ENCODE results near the gene CYTH3. TPM values are rescaled to one million over a fixed set of nuclear protein-coding genes. Genes with fewer than 3 reads are reported as not detected.

Gene CYTH3
- total RNA-seq, 1 donor from 2014 or later: 15.6 TPM

DNA sequence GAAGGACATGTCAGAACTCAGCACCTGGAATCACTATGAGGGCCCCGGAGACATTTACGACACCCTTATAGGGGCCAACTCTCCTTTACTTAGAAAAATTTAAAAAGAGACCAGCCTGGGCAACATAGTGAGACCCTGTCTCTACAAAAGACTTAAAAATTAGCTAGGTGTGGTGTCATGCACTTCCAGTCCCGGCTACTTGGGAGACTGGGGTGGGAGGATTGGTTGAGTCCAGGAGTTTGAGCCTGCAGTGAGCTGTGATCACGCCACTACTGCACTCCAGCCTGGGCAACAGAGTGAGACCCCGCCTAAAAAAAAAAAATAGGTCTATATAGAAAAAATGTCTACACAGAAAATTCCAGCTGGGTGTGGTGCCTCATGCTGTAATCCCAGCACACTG lies 7.5 kb upstream of the CYTH3 start:
- H3K4me3 ChIP-seq (ENCODE audit: low read depth, low read length): no peak overlapping the region
- DNase-seq (ENCODE audit: low read depth): no peak
- TF ChIP-seq, protein P1, sequence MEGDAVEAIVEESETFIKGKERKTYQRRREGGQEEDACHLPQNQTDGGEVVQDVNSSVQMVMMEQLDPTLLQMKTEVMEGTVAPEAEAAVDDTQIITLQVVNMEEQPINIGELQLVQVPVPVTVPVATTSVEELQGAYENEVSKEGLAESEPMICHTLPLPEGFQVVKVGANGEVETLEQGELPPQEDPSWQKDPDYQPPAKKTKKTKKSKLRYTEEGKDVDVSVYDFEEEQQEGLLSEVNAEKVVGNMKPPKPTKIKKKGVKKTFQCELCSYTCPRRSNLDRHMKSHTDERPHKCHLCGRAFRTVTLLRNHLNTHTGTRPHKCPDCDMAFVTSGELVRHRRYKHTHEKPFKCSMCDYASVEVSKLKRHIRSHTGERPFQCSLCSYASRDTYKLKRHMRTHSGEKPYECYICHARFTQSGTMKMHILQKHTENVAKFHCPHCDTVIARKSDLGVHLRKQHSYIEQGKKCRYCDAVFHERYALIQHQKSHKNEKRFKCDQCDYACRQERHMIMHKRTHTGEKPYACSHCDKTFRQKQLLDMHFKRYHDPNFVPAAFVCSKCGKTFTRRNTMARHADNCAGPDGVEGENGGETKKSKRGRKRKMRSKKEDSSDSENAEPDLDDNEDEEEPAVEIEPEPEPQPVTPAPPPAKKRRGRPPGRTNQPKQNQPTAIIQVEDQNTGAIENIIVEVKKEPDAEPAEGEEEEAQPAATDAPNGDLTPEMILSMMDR (conservative IDR thresholded peaks at IDR 0.05; ENCODE audit: low read depth, low read length): no peak

DNA sequence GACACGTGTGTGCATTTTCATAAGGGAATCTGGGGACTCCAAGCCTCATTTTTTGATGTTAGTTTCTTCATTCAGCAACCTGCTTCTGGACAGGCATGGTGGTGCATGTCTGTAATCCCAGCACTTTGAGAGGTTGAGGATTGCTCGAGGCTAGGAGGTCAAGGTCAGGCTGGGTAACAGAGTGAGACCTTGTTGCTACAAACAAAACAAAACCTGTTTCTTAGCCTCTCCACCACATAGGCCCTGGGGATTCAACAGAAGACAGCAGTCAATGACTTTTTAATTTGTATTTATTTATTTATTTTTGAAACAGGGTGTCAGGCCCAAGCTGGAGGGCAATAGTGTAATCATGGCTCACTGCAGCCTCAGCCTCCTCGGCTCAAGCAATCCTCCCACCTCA lies 6.9 kb upstream of the CYTH3 start:
- TF ChIP-seq, protein P1 (conservative IDR thresholded peaks at IDR 0.05; ENCODE audit: low read depth, low read length): no peak
- no peak for DNase-seq (ENCODE audit: low read depth)
- H3K4me3 ChIP-seq (ENCODE audit: low read depth, low read length): no peak overlapping the region

DNA sequence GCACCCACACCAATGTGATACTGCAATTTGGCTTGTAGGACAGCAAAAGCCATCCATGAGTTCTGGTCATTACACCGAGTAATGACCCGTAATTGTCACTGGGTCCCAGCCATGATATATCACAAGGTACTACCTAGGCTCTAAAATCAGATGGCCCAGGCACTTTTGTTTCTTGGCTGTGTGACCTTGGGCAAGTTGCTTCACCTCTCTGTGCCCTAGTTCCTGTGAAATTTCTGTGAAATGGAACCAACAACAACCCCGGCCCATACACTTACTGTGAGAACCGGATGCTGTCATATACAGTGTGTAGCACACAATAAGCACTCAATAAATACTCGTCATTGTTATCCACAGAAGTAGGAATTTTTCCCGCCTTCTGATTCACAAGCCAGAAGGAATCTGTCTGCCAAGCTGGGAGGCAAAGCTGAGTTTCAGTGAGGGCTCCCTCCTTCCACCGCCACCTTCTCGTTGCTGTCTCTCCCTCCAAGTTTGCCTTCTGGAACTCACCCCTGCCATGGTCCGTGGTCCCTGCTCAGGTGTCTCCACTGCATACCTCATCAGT lies 6.4 kb upstream of the CYTH3 start:
- DNase-seq (ENCODE audit: low read depth): no peak
- no peak overlapping the region for H3K4me3 ChIP-seq (ENCODE audit: low read depth, low read length)

DNA sequence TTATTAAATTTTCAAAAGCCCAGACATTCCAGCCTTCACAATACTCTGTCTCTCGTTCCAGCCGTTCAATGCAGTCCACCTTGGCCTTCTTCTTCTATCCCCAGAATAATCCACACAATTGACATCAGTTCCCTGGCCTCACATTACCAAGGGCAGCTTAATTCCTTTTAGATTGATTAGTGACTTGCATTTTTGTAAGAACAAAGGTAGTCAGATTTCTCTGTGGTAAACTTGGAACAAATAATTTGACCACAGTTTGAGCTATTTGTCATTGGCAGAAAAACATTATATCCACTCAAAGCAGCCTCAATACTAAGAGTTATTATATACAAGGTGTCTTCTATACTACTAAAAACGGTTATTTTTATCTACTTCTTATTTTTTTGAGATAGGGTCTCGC lies 5.1 kb upstream of the CYTH3 start:
- DNase-seq (ENCODE audit: low read depth): no peak
- no peak overlapping the region for H3K4me3 ChIP-seq (ENCODE audit: low read depth, low read length)
- TF ChIP-seq, protein P1 (conservative IDR thresholded peaks at IDR 0.05; ENCODE audit: low read depth, low read length): no peak

More for the DNA sequence above, 6.4 kb upstream of the CYTH3 start:
- TF ChIP-seq, protein P1 (conservative IDR thresholded peaks at IDR 0.05; ENCODE audit: low read depth, low read length): no peak

DNA sequence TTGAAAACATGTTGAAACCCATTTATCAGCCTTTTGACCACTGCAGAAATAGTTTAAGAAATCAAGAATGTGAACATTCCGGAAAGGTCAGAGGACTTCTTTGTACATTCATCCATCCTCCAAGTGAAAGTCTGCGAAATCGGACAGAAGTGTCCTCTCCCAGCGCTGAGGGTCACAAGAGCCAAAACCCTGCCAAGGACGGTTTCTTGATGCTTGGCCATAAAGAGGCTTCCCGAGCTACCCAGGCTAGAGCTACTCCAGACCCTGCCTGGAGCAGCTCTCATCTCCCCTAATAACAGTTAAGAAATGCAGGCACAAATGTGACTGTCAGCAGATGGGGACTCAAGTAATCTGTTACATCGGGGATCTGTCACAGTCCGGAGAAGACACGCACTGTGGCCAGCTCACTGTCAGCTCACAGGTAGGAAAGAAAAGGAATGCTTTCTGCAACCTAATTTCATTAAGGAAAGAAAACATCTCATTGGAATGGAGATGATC lies 4.5 kb upstream of the CYTH3 start:
- DNase-seq (ENCODE audit: low read depth): no peak
- no peak overlapping the region for H3K4me3 ChIP-seq (ENCODE audit: low read depth, low read length)
- TF ChIP-seq, protein P1 (conservative IDR thresholded peaks at IDR 0.05; ENCODE audit: low read depth, low read length): no peak

DNA sequence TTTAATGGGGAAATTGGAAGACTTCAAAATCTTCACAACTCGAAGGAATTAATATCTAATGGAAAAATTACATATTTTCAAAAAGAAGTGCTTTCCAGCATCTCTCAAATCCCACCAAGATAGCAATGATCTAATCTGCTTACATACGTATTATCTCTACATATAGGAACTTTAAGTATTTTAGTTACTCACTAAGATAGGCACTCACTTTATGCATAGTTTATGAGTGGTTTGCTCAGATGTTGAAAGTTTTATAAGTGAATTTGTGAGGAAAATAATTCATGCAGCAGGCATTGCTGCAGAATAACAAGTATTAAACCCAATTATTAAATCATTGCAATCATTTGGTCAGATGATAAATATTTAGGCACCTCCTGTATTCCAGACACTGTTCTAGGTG lies 2.3 kb upstream of the CYTH3 start:
- TF ChIP-seq, protein P1 (conservative IDR thresholded peaks at IDR 0.05; ENCODE audit: low read depth, low read length): no peak
- H3K4me3 ChIP-seq (ENCODE audit: low read depth, low read length): no peak overlapping the region
- no peak for DNase-seq (ENCODE audit: low read depth)
